Smooth muscle cell (in vitro differentiated cells): ENCODE measurements around the gene AARS1. TPM values are rescaled to one million over a fixed set of nuclear protein-coding genes. Genes with fewer than 3 reads are reported as not detected.

Experiments
- DNase-seq: peaks from one replicate; lab custom pipeline; 2025; ENCODE audit not compliant: unreplicated experiment; lab: John Stamatoyannopoulos, UW
- H2AFZ ChIP-seq: fragments of 200-600 bp; sonication (generic); 2 replicates; pipeline ENCODE4 v1.6.0; 2016; ENCODE audit warnings: antibody characterized with exemption, low read depth, mild to moderate bottlenecking
- H3F3A ChIP-seq: fragments of 200-600 bp; sonication (generic); 2 replicates; pipeline ENCODE4 v1.6.0; 2017; ENCODE audit warnings: antibody characterized with exemption, low read depth
- H3K27ac ChIP-seq: fragments of 200-600 bp; sonication (generic); 2 replicates; pipeline ENCODE4 v1.5.1; 2016; ENCODE audit warnings: low read depth, mild to moderate bottlenecking
- H3K27me3 ChIP-seq: fragments of 200-600 bp; sonication (generic); 2 replicates; pipeline ENCODE4 v1.6.1; 2016; ENCODE audit warnings: low read depth, mild to moderate bottlenecking
- H3K36me3 ChIP-seq: fragments of 200-600 bp; sonication (generic); 2 replicates; pipeline ENCODE4 v1.5.1; 2016; ENCODE audit warnings: low read depth
- H3K4me1 ChIP-seq: fragments of 200-600 bp; sonication (generic); 2 replicates; pipeline ENCODE4 v1.5.1; 2016; ENCODE audit warnings: low read depth
- H3K4me2 ChIP-seq: fragments of 200-600 bp; sonication (generic); 2 replicates; pipeline ENCODE4 v1.6.0; 2016; ENCODE audit warnings: mild to moderate bottlenecking
- H3K4me3 ChIP-seq: fragments of 200-600 bp; sonication (generic); 2 replicates; pipeline ENCODE4 v1.5.1; 2016; ENCODE audit warnings: mild to moderate bottlenecking
- H3K79me2 ChIP-seq: fragments of 200-600 bp; sonication (generic); 2 replicates; pipeline ENCODE4 v1.6.0; 2016; ENCODE audit warnings: low read depth, mild to moderate bottlenecking
- H3K9ac ChIP-seq: fragments of 200-600 bp; sonication (generic); 2 replicates; pipeline ENCODE4 v1.6.0; 2016; ENCODE audit warnings: low read depth
- H3K9me3 ChIP-seq: fragments of 200-600 bp; sonication (generic); replicated peaks from 2 replicates; pipeline ENCODE4 v1.5.1; 2016; ENCODE audit warnings: low read depth
- H4K20me1 ChIP-seq: fragments of 200-600 bp; sonication (generic); 2 replicates; pipeline ENCODE4 v1.6.0; 2016; ENCODE audit warnings: low read depth
- WGBS: methylation state at CpG from one replicate; pipeline ENCODE4 v1.1.7; 2016; ENCODE audit warnings: low lambda C conversion rate; 5-methylcytosine and 5-hydroxymethylcytosine counted together
- polyA plus RNA-seq: library from polyadenylated mRNA; unstranded; fragments of >200 nt; fragmentation: Nextera tagmentation; extraction: Ambion mirVana; gene quantifications from 2 replicates; pipeline ENCODE4 v1.2.1, GENCODE V29; 2016
- total RNA-seq: library from RNA; depleted of rRNA; stranded (reverse); fragments of >200 nt; gene quantifications from 2 replicates; pipeline ENCODE4 v1.2.3, GENCODE V29; 2014
- TF ChIP-seq, protein P1 (sequence below): fragments of 200-600 bp; sonication (generic); IDR thresholded peaks from 2 replicates; pipeline ENCODE4 v1.5.1; 2017; ENCODE audit warnings: borderline replicate concordance, mild to moderate bottlenecking, antibody characterized with exemption; ENCODE audit not compliant: insufficient read depth, poor library complexity, severe bottlenecking

The AARS1 gene
- total and polyA plus RNA-seq, 2 experiments from 2014 or later = 67.0 to 92.4 TPM

DNA sequence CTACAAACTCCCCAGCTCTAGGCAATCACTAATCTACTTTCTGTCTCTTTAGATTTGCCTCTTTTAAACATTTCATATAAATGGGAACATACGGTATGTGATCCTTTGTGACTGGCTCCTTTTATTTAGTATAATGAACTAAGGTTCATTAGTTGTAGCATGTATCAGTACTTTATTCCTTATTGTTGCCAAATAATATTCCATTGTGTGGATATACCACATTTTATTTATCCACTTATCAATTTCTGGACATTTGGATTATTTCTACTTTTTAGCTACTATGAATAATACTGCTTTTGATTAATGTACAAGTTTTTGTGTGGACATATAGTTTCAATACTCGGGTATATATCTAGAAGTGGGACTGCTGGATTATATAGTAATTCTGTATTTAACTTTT, 17.6 kb upstream of the AARS1 start:
- Histone ChIP-seq H3F3A (no peaks in the 10 kb centered on the region), H3K4me1 (no peaks in the 10 kb centered on the region), H3K79me2 (peaks cover 75% of the 10 kb centered on the region), H3K9ac (no peak overlapping the region), H3K4me3 (no peak overlapping the region), H3K36me3 (no peaks in the 10 kb centered on the region), H4K20me1 (peaks cover 46% of the 10 kb centered on the region), H3K9me3 (no peaks in the 10 kb centered on the region), H3K27me3 (no peaks in the 10 kb centered on the region), H3K27ac (no peak overlapping the region), H2AFZ (no peak overlapping the region), H3K4me2 (no peak overlapping the region)
- DNase-seq = no peak
- TF ChIP-seq, protein P1, sequence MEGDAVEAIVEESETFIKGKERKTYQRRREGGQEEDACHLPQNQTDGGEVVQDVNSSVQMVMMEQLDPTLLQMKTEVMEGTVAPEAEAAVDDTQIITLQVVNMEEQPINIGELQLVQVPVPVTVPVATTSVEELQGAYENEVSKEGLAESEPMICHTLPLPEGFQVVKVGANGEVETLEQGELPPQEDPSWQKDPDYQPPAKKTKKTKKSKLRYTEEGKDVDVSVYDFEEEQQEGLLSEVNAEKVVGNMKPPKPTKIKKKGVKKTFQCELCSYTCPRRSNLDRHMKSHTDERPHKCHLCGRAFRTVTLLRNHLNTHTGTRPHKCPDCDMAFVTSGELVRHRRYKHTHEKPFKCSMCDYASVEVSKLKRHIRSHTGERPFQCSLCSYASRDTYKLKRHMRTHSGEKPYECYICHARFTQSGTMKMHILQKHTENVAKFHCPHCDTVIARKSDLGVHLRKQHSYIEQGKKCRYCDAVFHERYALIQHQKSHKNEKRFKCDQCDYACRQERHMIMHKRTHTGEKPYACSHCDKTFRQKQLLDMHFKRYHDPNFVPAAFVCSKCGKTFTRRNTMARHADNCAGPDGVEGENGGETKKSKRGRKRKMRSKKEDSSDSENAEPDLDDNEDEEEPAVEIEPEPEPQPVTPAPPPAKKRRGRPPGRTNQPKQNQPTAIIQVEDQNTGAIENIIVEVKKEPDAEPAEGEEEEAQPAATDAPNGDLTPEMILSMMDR = no peak
- WGBS = 97% methylated on average over 2 of the region's 2 CpGs

DNA sequence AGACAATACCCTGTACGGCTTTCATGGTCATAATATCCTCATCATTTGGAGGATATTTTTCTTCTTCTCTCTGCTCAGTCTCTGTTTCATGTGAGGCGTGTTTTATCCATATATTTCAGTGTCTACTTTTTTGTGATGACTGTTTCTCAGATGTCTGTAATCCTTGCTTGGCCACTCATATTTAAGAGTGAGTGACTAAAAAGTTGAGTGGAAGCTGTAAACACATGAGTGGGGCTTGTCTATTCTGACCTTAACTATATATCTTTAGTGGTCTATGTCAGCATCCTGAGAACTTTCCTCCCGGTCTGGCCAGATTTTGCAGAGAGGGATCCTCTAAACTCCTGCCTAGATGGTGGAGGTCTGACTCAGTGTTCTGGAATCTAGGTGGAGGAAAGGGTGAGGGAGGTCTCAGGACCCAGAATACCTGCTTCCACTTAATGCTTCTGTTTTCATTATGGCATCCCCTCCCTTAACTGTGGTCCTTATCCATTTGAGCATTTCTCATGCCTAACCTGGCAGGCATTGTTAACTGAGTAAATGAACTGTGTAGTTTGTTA, 15.7 kb upstream of the AARS1 start:
- no peak for DNase-seq
- H2AFZ ChIP-seq = no peak overlapping the region
- no peaks in the 10 kb centered on the region for H3K36me3 ChIP-seq
- H3K9me3 ChIP-seq = no peaks in the 10 kb centered on the region
- no peaks in the 10 kb centered on the region for H3K27me3 ChIP-seq
- peaks cover 89% of the 10 kb centered on the region for H3K79me2 ChIP-seq
- TF ChIP-seq, protein P1 = no peak
- H3F3A ChIP-seq = no peaks in the 10 kb centered on the region
- H3K9ac ChIP-seq = no peak overlapping the region
- peaks cover 46% of the 10 kb centered on the region for H4K20me1 ChIP-seq
- H3K4me2 ChIP-seq = no peak overlapping the region
- H3K27ac ChIP-seq = no peak overlapping the region
- H3K4me3 ChIP-seq = no peak overlapping the region
- 84% methylated on average over 3 of the region's 3 CpGs for WGBS
- no peaks in the 10 kb centered on the region for H3K4me1 ChIP-seq

DNA sequence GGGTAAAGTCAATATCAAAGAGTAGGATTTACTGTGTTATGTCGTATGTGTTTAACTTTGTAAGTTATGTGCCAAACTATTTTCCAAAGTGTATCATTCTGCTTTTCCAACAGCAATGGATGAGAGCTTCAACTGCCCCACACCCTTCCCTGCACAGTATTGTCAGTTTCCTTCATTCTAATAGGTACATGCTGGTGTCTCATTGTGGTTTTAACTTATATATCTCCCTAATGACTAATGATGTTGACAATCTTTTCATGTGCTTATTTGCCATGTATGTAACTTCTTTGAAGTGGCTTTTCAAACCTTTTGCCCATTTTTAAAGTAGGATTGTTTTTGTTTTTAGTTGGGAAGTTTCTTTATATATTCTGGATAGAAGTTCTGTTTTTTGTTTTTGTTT, 13.4 kb upstream of the AARS1 start:
- H3K4me3 ChIP-seq = no peak overlapping the region
- 100% methylated on average over 1 of the region's 1 CpG for WGBS

More for the DNA sequence above, 13.4 kb upstream of the AARS1 start:
- Histone ChIP-seq H2AFZ (no peak overlapping the region), H3K36me3 (no peaks in the 10 kb centered on the region), H3K9ac (no peak overlapping the region), H3K4me1 (peaks cover 4% of the 10 kb centered on the region), H3K4me2 (no peak overlapping the region), H3F3A (no peaks in the 10 kb centered on the region), H4K20me1 (peaks cover 40% of the 10 kb centered on the region), H3K27me3 (no peaks in the 10 kb centered on the region), H3K79me2 (peaks cover 89% of the 10 kb centered on the region), H3K27ac (peak overlapping the region; percentile 0), H3K9me3 (no peaks in the 10 kb centered on the region)
- no peak for DNase-seq
- TF ChIP-seq, protein P1 = no peak
